HCT116 (cell line): ENCODE measurements around the gene ALKBH4. TPM values are rescaled to one million over a fixed set of nuclear protein-coding genes. Genes with fewer than 3 reads are reported as not detected.

Experiments
- ATAC-seq: fragments of 200-7000 bp; cut with Tn5 transposase; 2 replicates; pipeline ENCODE4 v1.9.1; 2020; ENCODE audit warnings: mild to moderate bottlenecking, moderate library complexity
- BruUV-seq: library from RNA; stranded (reverse); fragments of 400-500 nt; replicated peaks from 2 replicates; lab custom pipeline; 2021; lab: Mats Ljungman, UMichigan
- CTCF ChIA-PET: fragments of 300-600 bp; sonication (Branson Sonifier 250); formaldehyde crosslinking; loops from one replicate; lab custom pipeline; 2021; ENCODE audit warnings: antibody characterized with exemption; lab: Charles Lee
- POLR2A ChIA-PET: fragments of 300-600, 350-600 bp; sonication (Branson Sonifier 250); formaldehyde crosslinking; loops from one replicate; lab custom pipeline; 2021; ENCODE audit warnings: antibody characterized with exemption; lab: Charles Lee
- RAD21 ChIA-PET, 2 experiments: fragments of 300-600 bp; sonication (Branson Sonifier 250); formaldehyde crosslinking; loops; one replicate each; lab custom pipeline; 2023; ENCODE audit warnings: low total read pairs in 2 of 2; ENCODE audit not compliant: uncharacterized antibody in 2 of 2, unreplicated experiment in 2 of 2, low non-redundant PET in 1 of 2; lab: Charles Lee
- DNase-seq: peaks from one replicate; pipeline ENCODE4 v3.0.0-alpha.2; 2010; ENCODE audit warnings: low read depth, low spot score
- H2AFZ ChIP-seq: fragments of 200-600 bp; shearing (Covaris generic), sonication (generic); 2 replicates; pipeline ENCODE4 v1.6.1; 2017; ENCODE audit warnings: low read depth, mixed run types, mixed read lengths, antibody characterized with exemption, low read length; ENCODE audit not compliant: poor library complexity, severe bottlenecking
- H3K27ac ChIP-seq: 2 replicates; pipeline ENCODE4 v1.5.1; 2012; ENCODE audit warnings: low read depth, low read length
- H3K27me3 ChIP-seq: fragments of 200-600 bp; sonication (generic); 2 replicates; pipeline ENCODE4 v1.6.1; 2016; ENCODE audit warnings: mixed run types, low read length, mixed read lengths; ENCODE audit not compliant: insufficient read depth
- H3K36me3 ChIP-seq, 2 experiments: fragments of 200-500 bp in 1 of 2; fragments of 200-600 bp in 1 of 2; sonication (Bioruptor generic) in 1 of 2; sonication (generic) in 1 of 2; 2 replicates each; pipeline versions ENCODE4 v1.5.1 to v1.6.1; 2014 to 2016; ENCODE audit warnings: low read length in 2 of 2, inconsistent platforms in 1 of 2, mixed read lengths in 1 of 2, mixed run types in 1 of 2; ENCODE audit not compliant: insufficient read depth in 2 of 2, control insufficient read depth in 1 of 2
- H3K4me1 ChIP-seq, 2 experiments: fragments of 200-600 bp in 1 of 2; sonication (generic) in 1 of 2; 2 replicates each; pipeline versions ENCODE4 v1.5.1 to v1.6.1; 2012 to 2017; ENCODE audit warnings: low read length in 2 of 2, inconsistent platforms in 1 of 2, mild to moderate bottlenecking in 1 of 2, mixed read lengths in 1 of 2, mixed run types in 1 of 2, moderate library complexity in 1 of 2; ENCODE audit not compliant: insufficient read depth in 2 of 2, control insufficient read depth in 1 of 2
- H3K4me2 ChIP-seq: fragments of 200-600 bp; sonication (generic); 2 replicates; pipeline ENCODE4 v1.6.1; 2017; ENCODE audit warnings: mixed run types, low read length, mixed read lengths
- H3K4me3 ChIP-seq, 2 experiments: fragments of 200-600 bp in 1 of 2; sonication (generic) in 1 of 2; replicated peaks in 1 of 2; 2 replicates each; pipeline ENCODE4 v1.5.1; 2011 to 2016; ENCODE audit warnings: low read length in 2 of 2, control low read depth in 1 of 2, low read depth in 1 of 2, mild to moderate bottlenecking in 1 of 2, mixed read lengths in 1 of 2, mixed run types in 1 of 2
- H3K79me2 ChIP-seq: fragments of 200-600 bp; sonication (generic); 2 replicates; pipeline ENCODE4 v1.6.1; 2017; ENCODE audit warnings: mild to moderate bottlenecking, mixed run types, low read length, moderate library complexity, mixed read lengths; ENCODE audit not compliant: insufficient read depth
- H3K9ac ChIP-seq: fragments of 200-600 bp; sonication (generic); 2 replicates; pipeline ENCODE4 v1.6.1; 2016; ENCODE audit warnings: low read length, mixed read lengths
- H3K9me2 ChIP-seq: fragments of 200-600 bp; sonication (generic), shearing (Covaris generic); 2 replicates; pipeline ENCODE4 v1.6.1; 2017; ENCODE audit warnings: mixed run types, mild to moderate bottlenecking, moderate library complexity; ENCODE audit not compliant: insufficient read depth
- H3K9me3 ChIP-seq, 2 experiments: fragments of 200-500 bp in 1 of 2; fragments of 200-600 bp in 1 of 2; sonication (Bioruptor generic) in 1 of 2; sonication (generic) in 1 of 2; 2 replicates each; pipeline ENCODE4 v1.6.1; 2014 to 2017; ENCODE audit warnings: low read length in 2 of 2, mixed read lengths in 2 of 2, inconsistent platforms in 1 of 2, low read depth in 1 of 2, mild to moderate bottlenecking in 1 of 2, mixed run types in 1 of 2, moderate library complexity in 1 of 2; ENCODE audit not compliant: control insufficient read depth in 1 of 2, insufficient read depth in 1 of 2
- H4K20me1 ChIP-seq: fragments of 200-600 bp; sonication (generic), shearing (Covaris generic); 2 replicates; pipeline ENCODE4 v1.6.1; 2017; ENCODE audit warnings: mixed run types, mild to moderate bottlenecking, moderate library complexity; ENCODE audit not compliant: insufficient read depth
- CBX3 ChIP-seq: IDR thresholded peaks from 2 replicates; pipeline ENCODE4 v1.6.1; 2012; ENCODE audit warnings: low read depth
- CTCF ChIP-seq, 3 experiments: fragments of 200-600 bp in 1 of 3; sonication (generic) in 1 of 3; IDR thresholded peaks in 2 of 3; conservative IDR thresholded peaks in 1 of 3; 2 replicates each; pipeline ENCODE4 v1.5.1; 2012 to 2017; ENCODE audit warnings: low read depth in 2 of 3, low read length in 2 of 3, antibody characterized with exemption in 1 of 3, borderline replicate concordance in 1 of 3, control low read depth in 1 of 3, mild to moderate bottlenecking in 1 of 3, mixed read lengths in 1 of 3, mixed run types in 1 of 3, moderate library complexity in 1 of 3; ENCODE audit not compliant: insufficient read depth in 1 of 3
- EGR1 ChIP-seq: IDR thresholded peaks from 2 replicates; pipeline ENCODE4 v1.6.1; 2012; ENCODE audit warnings: low read depth
- EZH2phosphoT487 ChIP-seq: fragments of 200-600 bp; IDR thresholded peaks from 2 replicates; pipeline ENCODE4 v1.6.1; 2018; ENCODE audit warnings: antibody characterized with exemption, borderline replicate concordance
- MAX ChIP-seq: IDR thresholded peaks from 2 replicates; pipeline ENCODE4 v1.6.1; 2012
- POLR2A ChIP-seq: IDR thresholded peaks from 2 replicates; pipeline ENCODE4 v1.7.0; 2011; ENCODE audit warnings: borderline replicate concordance; ENCODE audit not compliant: insufficient read depth, insufficient read length; ENCODE audit errors: extremely low read depth
- POLR2AphosphoS5 ChIP-seq: IDR thresholded peaks from 2 replicates; pipeline ENCODE4 v1.6.1; 2011; ENCODE audit warnings: mild to moderate bottlenecking, low read depth, low read length, moderate library complexity
- SP1 ChIP-seq: IDR thresholded peaks from 2 replicates; pipeline ENCODE4 v1.6.1; 2012; ENCODE audit warnings: low read depth
- ZBTB33 ChIP-seq: IDR thresholded peaks from 2 replicates; pipeline ENCODE4 v1.6.1; 2011; ENCODE audit warnings: mild to moderate bottlenecking, low read length, moderate library complexity; ENCODE audit not compliant: insufficient replicate concordance; ENCODE audit errors: extremely low read depth
- ZFX ChIP-seq: fragments of 450-650 bp; IDR thresholded peaks from 2 replicates; pipeline ENCODE4 v1.6.1; 2017
- intact Hi-C: fragments of 100-400 bp; cut with micrococcal nuclease; formaldehyde crosslinking; loops from 2 replicates; pipeline ENCODE4 v1.10.0; 2022
- total RNA-seq: library from RNA; stranded (reverse); gene quantifications from one replicate; pipeline ENCODE4 v1.2.1, GENCODE V29; 2021; ENCODE audit not compliant: unreplicated experiment

The ALKBH4 gene
- total RNA-seq, 1 experiment from 2014 or later = 14.9 TPM

- Histone ChIP-seq H2AFZ (no peak overlapping the region), H3K27ac (no peak overlapping the region), H3K4me3 (no peak overlapping the region), H3K9me3 (no peaks in the 10 kb centered on the region), H3K9me2 (no peaks in the 10 kb centered on the region), H3K36me3 (no peaks in the 10 kb centered on the region; a peak in 1 of 4 replicates), H3K4me2 (no peak overlapping the region), H3K9ac (no peak overlapping the region), H3K27me3 (no peaks in the 10 kb centered on the region), H3K4me1 (peaks cover 6 to 25% of the 10 kb centered on the region in 2 experiments), H3K79me2 (no peaks in the 10 kb centered on the region), H4K20me1 (no peaks in the 10 kb centered on the region)
- ChIA-PET RAD21 (no interaction called here), CTCF (interaction anchor here (1.4 kb wide), 1 partner anchor 43 kb away, joined by 3 read pairs; no protein-coding TSS in a partner anchor), POLR2A (no interaction called here)
- no TSS peak for BruUV-seq
- no peak for DNase-seq
- TF ChIP-seq MAX (no peak), EGR1 (no peak), SP1 (no peak), CBX3 (no peak), POLR2A (no peak)
- intact Hi-C loops = no loop called here
- ATAC-seq = no peak
Measured at GRCh38 chr7:102447311-102447710, 17.4 kb downstream of the ALKBH4 start.

GRCh38 chr7:102446387-102447156 is 18.1 kb downstream of the ALKBH4 start:
- Histone ChIP-seq H3K9me2 (no peaks in the 10 kb centered on the region), H2AFZ (no peak overlapping the region), H3K27me3 (no peaks in the 10 kb centered on the region), H3K27ac (no peak overlapping the region), H3K4me3 (no peak overlapping the region), H3K4me2 (no peak overlapping the region), H3K36me3 (no peaks in the 10 kb centered on the region; a peak in 1 of 4 replicates), H3K9ac (no peak overlapping the region), H3K79me2 (no peaks in the 10 kb centered on the region), H3K9me3 (no peaks in the 10 kb centered on the region), H3K4me1 (peaks cover 6 to 28% of the 10 kb centered on the region in 2 experiments), H4K20me1 (no peaks in the 10 kb centered on the region)
- intact Hi-C loops = no loop called here
- no peak for DNase-seq
- no TSS peak for BruUV-seq
- ChIA-PET POLR2A (no interaction called here), CTCF (no interaction called here), RAD21 (no interaction called here)
- no peak for ATAC-seq
- TF ChIP-seq EZH2phosphoT487 = no peak
- no peak for TF ChIP-seq CTCF (IDR thresholded peaks at IDR 0.05 in 2 of 3, conservative IDR thresholded peaks at IDR 0.05 in 1 of 3; ENCODE audit: borderline replicate concordance in 1 of 3, insufficient read depth in 1 of 3, low read depth in 2 of 3, low read length in 2 of 3)
- no peak for TF ChIP-seq POLR2A
- no peak for TF ChIP-seq EGR1
- TF ChIP-seq MAX = no peak
- no peak for TF ChIP-seq ZBTB33
- TF ChIP-seq ZFX = no peak
- TF ChIP-seq SP1 = no peak
- no peak for TF ChIP-seq POLR2AphosphoS5
